ENCODE data around the gene AFP. TPM values are rescaled to one million over a fixed set of nuclear protein-coding genes. Genes with fewer than 3 reads are reported as not detected.

Gene AFP
- total RNA-seq, 4 donors from 2014 or later, result not detected

DNA sequence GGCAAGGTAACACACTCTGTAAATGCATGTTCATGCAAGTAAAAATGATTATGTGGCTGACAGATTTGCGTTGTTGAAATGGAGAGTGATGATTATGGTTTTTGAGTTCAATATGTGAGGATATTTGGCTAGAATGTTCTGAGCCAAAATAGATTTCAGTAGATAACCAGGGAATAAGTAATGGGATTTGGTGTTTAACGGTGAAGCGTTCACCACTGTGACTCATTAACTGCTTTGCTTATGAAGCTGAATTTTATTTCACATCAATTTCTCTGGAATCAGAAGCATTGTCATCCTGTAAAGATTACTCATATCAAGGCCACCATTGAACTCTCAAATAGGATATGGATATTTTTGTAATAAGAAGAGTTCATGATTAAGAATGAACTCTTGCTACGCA is 11.7 kb downstream of the AFP start:
- TF ChIP-seq, protein P1, sequence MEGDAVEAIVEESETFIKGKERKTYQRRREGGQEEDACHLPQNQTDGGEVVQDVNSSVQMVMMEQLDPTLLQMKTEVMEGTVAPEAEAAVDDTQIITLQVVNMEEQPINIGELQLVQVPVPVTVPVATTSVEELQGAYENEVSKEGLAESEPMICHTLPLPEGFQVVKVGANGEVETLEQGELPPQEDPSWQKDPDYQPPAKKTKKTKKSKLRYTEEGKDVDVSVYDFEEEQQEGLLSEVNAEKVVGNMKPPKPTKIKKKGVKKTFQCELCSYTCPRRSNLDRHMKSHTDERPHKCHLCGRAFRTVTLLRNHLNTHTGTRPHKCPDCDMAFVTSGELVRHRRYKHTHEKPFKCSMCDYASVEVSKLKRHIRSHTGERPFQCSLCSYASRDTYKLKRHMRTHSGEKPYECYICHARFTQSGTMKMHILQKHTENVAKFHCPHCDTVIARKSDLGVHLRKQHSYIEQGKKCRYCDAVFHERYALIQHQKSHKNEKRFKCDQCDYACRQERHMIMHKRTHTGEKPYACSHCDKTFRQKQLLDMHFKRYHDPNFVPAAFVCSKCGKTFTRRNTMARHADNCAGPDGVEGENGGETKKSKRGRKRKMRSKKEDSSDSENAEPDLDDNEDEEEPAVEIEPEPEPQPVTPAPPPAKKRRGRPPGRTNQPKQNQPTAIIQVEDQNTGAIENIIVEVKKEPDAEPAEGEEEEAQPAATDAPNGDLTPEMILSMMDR (IDR thresholded peaks at IDR 0.05; ENCODE audit: low read depth), result no peak

DNA sequence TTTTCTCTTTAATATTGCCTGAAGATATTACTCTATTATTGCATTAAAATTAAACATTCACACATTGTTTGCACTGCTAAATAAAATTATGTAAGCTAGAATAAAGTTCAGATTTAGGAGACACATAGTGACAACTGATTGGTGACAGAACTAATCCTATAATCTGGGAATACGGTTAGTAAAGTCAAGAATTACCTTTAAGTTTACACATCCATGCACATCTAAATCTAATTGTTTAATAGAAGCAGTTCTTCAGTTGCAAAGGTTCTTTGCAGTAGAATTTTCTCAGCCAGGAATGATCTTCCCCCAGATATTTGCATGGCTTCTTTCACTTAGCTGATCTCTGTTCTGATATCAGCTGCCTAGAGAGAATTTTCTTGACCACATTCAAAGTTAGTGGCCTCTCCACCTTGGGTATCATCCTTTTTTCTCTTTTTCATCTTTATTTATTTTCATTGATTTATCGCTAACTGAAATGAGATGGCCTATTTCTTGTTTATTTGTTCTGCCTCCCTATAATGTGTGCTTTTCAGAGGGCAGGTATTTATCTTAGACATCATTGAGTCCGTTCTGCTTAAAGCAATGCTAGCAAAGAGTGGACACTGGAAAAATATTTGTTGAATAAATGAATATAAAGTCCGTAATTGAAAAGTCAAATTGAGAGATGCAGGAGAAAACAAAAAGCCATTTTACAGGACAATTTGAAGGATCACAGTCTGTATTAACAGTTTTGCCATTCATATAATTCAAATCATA is 12.6 kb downstream of the AFP start:
- TF ChIP-seq, protein P1 (IDR thresholded peaks at IDR 0.05; ENCODE audit: low read depth), result no peak

DNA sequence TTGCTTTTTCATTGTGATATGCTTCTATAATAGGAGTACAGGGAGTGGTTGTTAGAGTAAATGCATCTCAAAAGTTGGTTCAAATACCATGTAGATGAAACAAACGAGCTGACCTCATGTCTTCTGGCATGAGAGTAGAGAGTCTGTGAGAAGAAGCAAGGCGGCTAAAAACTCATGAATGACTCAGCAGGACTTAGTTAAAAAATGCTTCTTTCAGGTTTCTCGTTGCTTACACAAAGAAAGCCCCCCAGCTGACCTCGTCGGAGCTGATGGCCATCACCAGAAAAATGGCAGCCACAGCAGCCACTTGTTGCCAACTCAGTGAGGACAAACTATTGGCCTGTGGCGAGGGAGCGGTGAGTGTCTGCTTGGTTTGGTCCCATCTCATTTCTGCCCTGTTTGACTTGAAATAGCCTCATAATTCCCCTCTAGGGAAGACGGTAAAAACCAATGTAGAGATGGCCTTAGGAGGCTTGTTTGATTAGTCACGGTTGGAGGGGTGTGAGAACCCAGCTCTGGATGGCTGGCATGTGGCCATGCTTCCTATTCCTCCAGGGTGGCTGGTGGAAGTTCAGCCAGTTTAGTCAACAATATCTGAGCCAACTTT is 14.5 kb downstream of the AFP start:
- TF ChIP-seq, protein P1 (IDR thresholded peaks at IDR 0.05; ENCODE audit: low read depth), result no peak

DNA sequence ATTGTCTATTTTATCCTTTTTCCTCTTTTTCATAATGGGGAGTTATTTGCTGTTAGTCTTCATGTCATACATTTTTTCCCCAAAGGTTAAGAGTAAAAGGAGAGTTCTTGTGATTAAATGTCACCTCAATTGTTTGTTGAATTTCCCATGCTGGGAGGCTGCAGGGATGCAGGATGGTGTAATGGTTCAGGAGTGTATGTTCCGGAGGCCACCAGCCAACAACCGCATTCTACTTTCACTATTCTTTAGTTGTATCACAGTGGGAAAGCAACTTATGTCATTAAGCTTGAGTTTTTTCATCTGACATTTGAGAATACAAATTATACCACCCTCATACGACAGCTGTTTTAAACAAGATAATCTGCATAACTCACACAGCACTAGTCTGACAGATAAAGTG is 15.4 kb downstream of the AFP start:
- TF ChIP-seq, protein P1 (IDR thresholded peaks at IDR 0.05; ENCODE audit: low read depth), result no peak

DNA sequence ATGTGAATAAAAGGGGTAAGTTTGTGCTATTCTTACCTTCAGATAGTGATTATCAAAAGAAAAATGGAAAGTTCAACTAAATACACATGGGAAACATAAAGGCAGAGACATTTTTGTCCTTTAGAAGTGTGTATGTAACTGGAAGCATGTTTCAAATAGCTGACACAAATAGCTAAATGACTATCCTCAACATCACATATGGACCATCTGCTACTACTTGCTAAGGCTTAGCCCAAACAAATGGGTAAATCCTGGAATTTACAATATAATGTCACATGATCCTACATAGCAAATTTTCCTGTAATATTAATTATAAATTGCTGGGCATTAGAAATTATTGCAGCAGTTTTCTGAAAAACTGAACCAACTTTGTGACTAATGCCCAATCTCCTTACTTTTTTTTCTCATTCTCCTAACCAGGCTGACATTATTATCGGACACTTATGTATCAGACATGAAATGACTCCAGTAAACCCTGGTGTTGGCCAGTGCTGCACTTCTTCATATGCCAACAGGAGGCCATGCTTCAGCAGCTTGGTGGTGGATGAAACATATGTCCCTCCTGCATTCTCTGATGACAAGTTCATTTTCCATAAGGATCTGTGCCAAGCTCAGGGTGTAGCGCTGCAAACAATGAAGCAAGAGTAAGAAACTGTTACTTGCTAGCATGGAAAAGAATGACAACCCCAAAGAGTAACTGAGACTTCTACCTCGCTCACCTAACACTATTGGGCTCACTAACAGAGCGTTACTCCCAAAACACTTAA is 16.1 kb downstream of the AFP start:
- TF ChIP-seq, protein P1 (IDR thresholded peaks at IDR 0.05; ENCODE audit: low read depth), result no peak

DNA sequence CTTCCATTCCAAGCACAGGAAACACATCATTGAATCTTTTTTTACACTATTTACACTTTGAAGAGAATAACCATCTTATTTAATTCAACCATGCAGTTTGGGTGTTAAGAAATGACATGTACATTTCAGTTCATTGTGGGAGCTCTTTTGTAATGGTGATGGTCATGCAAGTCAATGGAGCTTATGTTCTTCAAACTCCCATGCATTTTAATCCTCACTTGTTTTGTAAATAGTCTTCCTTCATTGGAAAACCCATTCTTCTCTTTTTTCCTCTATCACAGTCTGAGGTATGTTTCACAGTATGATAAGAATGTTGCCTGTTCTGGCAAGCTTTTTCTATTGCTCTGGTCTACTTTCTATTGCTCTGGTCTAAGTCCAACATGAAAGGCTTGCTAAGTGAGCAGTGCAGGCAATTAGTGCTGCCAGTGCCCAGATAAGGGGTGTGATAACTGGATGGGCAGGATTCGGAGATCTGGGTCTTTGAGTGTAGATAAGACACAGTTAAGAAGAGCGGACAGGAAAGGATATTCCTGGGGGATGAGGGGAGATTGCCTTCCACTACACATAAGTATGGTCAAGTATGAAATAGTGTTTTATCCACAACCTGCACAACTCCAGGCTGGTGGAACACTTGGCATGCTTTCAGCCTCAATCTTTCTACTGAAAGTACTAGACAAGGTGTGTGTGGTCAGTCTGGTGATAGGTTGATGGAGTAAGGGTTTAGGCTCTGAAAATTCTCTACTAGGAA is 17.1 kb downstream of the AFP start:
- TF ChIP-seq, protein P1 (IDR thresholded peaks at IDR 0.05; ENCODE audit: low read depth), result no peak

DNA sequence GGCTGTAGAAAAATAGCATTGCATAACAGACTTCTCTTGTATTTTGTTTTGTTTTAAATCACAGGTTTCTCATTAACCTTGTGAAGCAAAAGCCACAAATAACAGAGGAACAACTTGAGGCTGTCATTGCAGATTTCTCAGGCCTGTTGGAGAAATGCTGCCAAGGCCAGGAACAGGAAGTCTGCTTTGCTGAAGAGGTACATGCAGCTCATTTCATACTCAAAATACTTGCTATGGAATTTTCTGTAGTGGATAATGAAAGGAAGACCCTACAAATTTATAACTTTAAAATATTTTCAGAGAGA is 17.6 kb downstream of the AFP start:
- TF ChIP-seq, protein P1 (IDR thresholded peaks at IDR 0.05; ENCODE audit: low read depth), result no peak

Measured in subcutaneous adipose tissue (tissue), 4 donors.